ENCODE data around the gene AWAT1.

Gene AWAT1

DNA sequence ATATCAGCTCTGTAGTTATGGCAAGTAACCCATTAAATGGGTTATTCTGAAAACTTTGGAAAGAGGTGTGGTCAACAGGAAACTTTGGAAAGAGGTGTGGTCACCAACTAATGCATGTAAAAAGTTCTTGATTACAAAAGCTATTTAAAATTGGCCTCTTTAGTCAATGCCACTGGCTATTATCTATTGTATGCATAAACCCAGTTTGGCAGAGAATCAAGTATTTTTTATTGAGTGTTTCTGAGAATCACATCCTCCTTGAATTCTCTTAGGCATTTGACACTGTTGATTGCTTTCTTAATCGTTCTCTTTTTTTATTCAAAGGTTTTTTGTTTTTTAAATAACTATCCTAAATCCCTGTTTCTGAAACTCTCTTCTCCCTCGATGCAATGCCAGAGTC is 18.0 kb downstream of the AWAT1 start:
- no peak for DNase-seq (ENCODE audit: low spot score)
- TF ChIP-seq, protein P1, sequence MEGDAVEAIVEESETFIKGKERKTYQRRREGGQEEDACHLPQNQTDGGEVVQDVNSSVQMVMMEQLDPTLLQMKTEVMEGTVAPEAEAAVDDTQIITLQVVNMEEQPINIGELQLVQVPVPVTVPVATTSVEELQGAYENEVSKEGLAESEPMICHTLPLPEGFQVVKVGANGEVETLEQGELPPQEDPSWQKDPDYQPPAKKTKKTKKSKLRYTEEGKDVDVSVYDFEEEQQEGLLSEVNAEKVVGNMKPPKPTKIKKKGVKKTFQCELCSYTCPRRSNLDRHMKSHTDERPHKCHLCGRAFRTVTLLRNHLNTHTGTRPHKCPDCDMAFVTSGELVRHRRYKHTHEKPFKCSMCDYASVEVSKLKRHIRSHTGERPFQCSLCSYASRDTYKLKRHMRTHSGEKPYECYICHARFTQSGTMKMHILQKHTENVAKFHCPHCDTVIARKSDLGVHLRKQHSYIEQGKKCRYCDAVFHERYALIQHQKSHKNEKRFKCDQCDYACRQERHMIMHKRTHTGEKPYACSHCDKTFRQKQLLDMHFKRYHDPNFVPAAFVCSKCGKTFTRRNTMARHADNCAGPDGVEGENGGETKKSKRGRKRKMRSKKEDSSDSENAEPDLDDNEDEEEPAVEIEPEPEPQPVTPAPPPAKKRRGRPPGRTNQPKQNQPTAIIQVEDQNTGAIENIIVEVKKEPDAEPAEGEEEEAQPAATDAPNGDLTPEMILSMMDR (IDR thresholded peaks at IDR 0.05; ENCODE audit: extremely low read depth, missing control alignments), result no peak

DNA sequence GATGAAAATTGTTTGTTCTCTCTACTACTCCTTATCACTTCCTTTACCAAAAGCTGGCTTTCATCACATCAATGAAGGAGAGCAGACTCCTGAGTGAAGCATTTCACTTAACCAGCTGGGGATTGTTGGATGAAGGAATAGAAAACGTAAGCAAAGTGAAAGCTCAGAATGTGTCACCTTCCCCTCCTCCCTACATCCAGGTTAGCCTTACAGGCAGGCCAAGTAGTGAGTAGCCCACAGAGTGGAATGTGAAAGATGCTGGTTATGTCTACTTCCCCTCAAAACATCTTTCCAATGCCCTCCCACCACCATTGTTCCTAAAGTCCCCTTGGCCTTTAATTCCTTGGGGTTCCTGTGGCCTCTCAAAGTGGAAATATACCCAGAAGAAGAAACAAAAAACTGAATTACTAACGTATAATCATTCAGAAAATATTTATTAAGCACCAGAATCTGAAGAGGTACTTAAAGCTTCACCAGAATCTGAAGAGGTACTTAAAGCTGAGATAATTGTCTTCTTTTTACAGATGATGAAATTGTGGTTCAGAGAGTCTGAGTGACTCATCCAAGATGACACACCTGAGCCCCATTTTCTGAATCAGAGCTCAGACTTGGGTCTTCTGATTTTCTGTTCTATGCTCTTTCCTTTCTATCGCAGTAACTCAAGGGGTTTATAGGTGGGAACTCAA is 19.1 kb downstream of the AWAT1 start:
- TF ChIP-seq, protein P1 (IDR thresholded peaks at IDR 0.05; ENCODE audit: extremely low read depth, missing control alignments), result no peak
- DNase-seq (ENCODE audit: low spot score), result no peak

DNA sequence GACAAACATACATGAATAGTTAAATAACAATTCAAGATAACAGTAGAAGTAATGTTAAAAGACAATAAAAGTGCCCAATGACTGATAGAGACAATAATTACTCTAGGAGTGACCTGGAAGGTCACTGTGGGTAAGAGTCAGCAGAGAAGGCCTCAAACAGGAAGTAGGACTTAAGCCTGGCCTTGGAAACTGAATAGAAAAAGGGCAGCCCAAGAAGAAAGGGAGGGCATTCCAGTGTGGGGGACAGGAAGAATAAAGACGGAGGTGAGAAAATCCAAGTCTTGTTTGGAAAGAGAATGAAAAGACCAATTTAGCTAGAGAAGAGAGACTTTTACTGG is 19.6 kb downstream of the AWAT1 start:
- TF ChIP-seq, protein P1 (IDR thresholded peaks at IDR 0.05; ENCODE audit: extremely low read depth, missing control alignments), result no peak
- DNase-seq (ENCODE audit: low spot score), result no peak

DNA sequence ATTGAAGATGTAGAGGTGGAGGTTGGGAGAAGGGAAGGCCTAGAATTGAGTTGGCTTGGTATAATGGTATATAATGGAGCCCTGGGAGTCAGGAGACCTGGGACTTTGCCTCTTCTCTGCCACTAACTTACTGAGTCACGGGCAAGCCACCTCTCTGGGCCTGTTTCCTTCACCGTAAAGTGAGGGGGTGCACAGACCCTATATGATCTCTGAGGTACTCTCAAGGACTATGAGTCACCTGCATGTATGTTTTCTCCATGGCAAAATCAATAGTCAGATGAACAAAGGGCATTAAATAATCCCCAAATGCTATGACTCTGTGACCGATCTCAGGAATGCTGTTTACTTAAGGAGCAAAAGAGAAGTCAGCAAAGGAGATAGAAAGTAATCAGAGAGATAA is 20.5 kb downstream of the AWAT1 start:
- DNase-seq (ENCODE audit: low spot score), result no peak

DNA sequence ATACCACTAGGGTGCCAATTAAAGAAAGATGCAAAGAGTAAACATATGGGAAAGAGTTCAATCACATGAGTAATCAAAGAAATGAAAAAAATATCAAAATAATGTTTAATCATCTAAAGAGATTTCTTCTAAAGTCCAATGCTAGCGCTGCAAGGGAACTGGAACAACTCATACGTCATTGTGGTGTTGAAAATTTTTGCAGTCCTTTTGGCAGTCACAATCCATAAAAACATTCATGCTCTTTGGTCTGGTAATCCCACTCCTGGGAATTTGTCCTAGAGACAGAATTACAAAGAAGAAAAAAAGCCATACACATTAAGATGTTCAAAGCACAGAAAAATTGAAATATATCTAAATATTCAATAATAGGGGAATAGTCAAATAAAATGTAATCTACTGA is 21.0 kb downstream of the AWAT1 start:
- TF ChIP-seq, protein P1 (IDR thresholded peaks at IDR 0.05; ENCODE audit: extremely low read depth, missing control alignments), result no peak
- no peak for DNase-seq (ENCODE audit: low spot score)

More for the DNA sequence above, 20.5 kb downstream of the AWAT1 start:
- TF ChIP-seq, protein P1 (IDR thresholded peaks at IDR 0.05; ENCODE audit: extremely low read depth, missing control alignments), result no peak

DNA sequence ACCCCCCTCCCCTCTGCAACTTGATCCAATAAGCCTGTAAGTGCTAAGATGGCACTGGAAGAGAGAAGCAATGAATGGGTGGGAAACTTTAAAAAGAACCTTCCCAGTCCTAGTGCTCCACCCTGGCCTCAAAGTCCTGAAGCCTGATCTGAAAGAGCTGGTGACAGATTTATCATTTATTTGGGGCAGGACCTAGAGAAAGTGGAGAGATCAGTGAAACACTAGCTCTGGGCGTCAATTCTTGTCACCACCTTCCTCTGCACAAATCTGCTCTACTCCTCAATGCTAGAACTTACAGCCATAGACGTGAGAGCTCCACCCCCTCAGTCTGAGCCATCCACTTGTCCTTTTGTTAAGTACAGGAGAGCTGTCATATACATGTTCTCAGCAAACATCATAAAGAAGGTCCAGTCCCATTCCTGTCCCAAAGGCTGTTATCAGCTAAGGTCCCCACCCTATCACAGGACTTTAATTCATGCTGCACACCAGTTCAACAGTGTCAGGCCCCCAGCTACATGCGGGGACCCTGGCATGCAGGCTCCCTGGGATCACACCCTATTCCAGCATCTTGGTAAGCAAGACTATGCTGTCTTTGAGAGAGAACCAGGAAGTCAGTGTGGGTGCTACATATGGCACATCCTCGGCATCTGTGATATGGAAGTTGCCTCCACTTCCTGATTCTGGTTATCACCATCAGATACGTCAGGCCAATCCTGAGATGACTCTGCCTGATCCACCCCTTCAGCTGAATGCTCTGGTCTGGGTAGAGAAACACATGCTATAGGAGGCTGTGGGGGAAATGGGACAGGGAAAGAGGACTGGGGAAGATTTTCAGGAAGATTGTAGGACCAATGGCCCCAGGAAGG is 23.2 kb downstream of the AWAT1 start:
- TF ChIP-seq, protein P1 (IDR thresholded peaks at IDR 0.05; ENCODE audit: extremely low read depth, missing control alignments), result no peak

DNA sequence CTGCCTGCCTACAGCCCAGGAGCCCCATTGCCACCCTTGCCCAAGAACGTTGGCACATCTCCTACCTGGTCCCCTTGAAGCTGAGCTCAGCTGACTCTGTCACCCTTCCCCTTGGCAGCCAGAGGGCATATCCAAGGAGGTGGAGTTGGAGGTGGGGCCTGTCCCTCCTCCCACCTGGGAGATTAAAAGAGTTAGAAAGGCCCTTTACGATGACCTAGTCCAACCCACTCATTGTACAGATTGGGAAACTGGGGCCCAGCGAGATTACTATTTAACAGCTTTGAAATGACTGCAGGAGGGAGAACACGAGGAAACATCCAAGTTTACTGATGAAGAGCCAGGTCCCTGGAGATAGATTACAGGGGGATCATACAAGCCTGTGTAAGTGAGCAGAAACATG is 25.6 kb downstream of the AWAT1 start, which contains the start of gene P2RY4:
Gene P2RY4 (minus strand): TSS at position 101 of the 400 bp plus-strand sequence. CDS start 580 bp downstream, outside the sequence.
- DNase-seq (ENCODE audit: low spot score), result no peak
- TF ChIP-seq, protein P1 (IDR thresholded peaks at IDR 0.05; ENCODE audit: extremely low read depth, missing control alignments), result no peak

More for the DNA sequence above, 23.2 kb downstream of the AWAT1 start:
- DNase-seq (ENCODE audit: low spot score), result no peak

Data from GM20000 (cell line).